ENCODE measurements around the gene TRIO.

GRCh38 chr5:14216372-14216771 lies 73.2 kb downstream of the TRIO start:
- TF ChIP-seq CTCF (conservative IDR thresholded peaks at IDR 0.05 in 1 of 2, IDR thresholded peaks at IDR 0.05 in 1 of 2; ENCODE audit: low read depth in 1 of 2, low read length in 2 of 2) (no peak), EZH2 (IDR thresholded peaks at IDR 0.05; ENCODE audit: low read length, missing control alignments) (no peak)
